SK-N-SH treated with all-trans-retinoic acid at 6 μM for 48 hours (cell line): ENCODE measurements around the gene HTT-AS.

Experiments
- ARNTL ChIP-seq: fragments of 450-650 bp; formaldehyde crosslinking; IDR thresholded peaks from 2 replicates; pipeline ENCODE4 v1.5.0; 2020; ENCODE audit warnings: low read depth, mild to moderate bottlenecking, moderate library complexity, borderline replicate concordance
- CSDC2 ChIP-seq: fragments of 250-450 bp; sonication (Bioruptor Pico); IDR thresholded peaks from 2 replicates; pipeline ENCODE4 v1.5.0; 2020; ENCODE audit warnings: mild to moderate bottlenecking, moderate library complexity
- OSR1 ChIP-seq: fragments of 250-450 bp; sonication (Bioruptor Pico); IDR thresholded peaks from 2 replicates; pipeline ENCODE4 v1.8.0; 2022; ENCODE audit warnings: moderate library complexity, mild to moderate bottlenecking, inconsistent platforms
- TCF4 ChIP-seq: fragments of 250-450 bp; sonication (Bioruptor Pico); IDR thresholded peaks from 2 replicates; pipeline ENCODE4 v1.8.0; 2021; ENCODE audit warnings: mild to moderate bottlenecking, moderate library complexity, borderline replicate concordance
- ZFP3 ChIP-seq: fragments of 250-450 bp; sonication (Bioruptor Pico); IDR thresholded peaks from 2 replicates; pipeline ENCODE4 v1.5.0; 2020; ENCODE audit warnings: mild to moderate bottlenecking, moderate library complexity
- TF ChIP-seq, protein P1 (sequence below): fragments of 250-450 bp; sonication (Bioruptor Pico); IDR thresholded peaks from 2 replicates; pipeline ENCODE4 v1.8.0; 2020; ENCODE audit warnings: mild to moderate bottlenecking, moderate library complexity, borderline replicate concordance
- TF ChIP-seq, protein P2 (sequence below): fragments of 250-450 bp; sonication (Bioruptor Pico); IDR thresholded peaks from 2 replicates; pipeline ENCODE4 v1.5.1; 2021; ENCODE audit warnings: mild to moderate bottlenecking, moderate library complexity

DNA sequence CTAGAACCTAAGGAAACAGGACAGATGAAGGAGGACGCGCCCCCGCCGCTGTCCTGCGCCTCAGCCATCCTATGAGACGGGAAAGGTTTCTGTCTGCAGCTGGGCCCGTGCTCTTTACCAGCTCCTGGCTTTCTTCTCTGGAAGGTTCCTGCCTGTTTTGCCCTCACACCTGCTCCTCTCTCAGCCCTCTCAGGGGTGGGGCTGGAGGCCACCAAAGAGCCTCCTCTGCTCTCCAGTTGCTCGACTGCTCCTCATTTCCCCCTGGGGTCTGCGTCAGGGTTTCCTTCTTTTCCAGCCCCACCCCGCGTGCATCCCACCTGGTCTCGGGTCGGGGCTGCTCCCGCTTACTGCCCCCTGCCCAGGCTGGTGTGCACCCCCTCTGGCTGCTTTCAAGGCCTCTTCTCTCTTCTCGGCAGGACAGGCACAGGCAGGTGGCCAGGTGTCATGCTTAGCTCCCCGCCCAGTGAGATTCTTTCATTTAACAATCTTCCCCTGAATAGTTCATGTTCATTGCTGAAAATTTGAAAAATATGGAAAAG is 4.6 kb downstream of the HTT-AS start:
- TF ChIP-seq ZFP3 (CRISPR knock-in tag), result no peak
- no peak for TF ChIP-seq TCF4
- TF ChIP-seq, protein P1, sequence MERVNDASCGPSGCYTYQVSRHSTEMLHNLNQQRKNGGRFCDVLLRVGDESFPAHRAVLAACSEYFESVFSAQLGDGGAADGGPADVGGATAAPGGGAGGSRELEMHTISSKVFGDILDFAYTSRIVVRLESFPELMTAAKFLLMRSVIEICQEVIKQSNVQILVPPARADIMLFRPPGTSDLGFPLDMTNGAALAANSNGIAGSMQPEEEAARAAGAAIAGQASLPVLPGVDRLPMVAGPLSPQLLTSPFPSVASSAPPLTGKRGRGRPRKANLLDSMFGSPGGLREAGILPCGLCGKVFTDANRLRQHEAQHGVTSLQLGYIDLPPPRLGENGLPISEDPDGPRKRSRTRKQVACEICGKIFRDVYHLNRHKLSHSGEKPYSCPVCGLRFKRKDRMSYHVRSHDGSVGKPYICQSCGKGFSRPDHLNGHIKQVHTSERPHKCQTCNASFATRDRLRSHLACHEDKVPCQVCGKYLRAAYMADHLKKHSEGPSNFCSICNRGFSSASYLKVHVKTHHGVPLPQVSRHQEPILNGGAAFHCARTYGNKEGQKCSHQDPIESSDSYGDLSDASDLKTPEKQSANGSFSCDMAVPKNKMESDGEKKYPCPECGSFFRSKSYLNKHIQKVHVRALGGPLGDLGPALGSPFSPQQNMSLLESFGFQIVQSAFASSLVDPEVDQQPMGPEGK, result no peak
- no peak for TF ChIP-seq OSR1 (CRISPR knock-in tag)
- no peak for TF ChIP-seq CSDC2 (CRISPR knock-in tag)
- no peak for TF ChIP-seq ARNTL (CRISPR knock-in tag)
- TF ChIP-seq, protein P2, sequence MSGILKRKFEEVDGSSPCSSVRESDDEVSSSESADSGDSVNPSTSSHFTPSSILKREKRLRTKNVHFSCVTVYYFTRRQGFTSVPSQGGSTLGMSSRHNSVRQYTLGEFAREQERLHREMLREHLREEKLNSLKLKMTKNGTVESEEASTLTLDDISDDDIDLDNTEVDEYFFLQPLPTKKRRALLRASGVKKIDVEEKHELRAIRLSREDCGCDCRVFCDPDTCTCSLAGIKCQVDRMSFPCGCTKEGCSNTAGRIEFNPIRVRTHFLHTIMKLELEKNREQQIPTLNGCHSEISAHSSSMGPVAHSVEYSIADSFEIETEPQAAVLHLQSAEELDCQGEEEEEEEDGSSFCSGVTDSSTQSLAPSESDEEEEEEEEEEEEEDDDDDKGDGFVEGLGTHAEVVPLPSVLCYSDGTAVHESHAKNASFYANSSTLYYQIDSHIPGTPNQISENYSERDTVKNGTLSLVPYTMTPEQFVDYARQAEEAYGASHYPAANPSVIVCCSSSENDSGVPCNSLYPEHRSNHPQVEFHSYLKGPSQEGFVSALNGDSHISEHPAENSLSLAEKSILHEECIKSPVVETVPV, result no peak
